ENCODE measurements around the gene PIK3CA. TPM values are rescaled to one million over a fixed set of nuclear protein-coding genes. Genes with fewer than 3 reads are reported as not detected.

Gene PIK3CA
- total and polyA plus RNA-seq, 10 of the 15 experiments (the other 5 are each of a cell fraction or from before 2014, with no cell fraction given) = 3.0 to 18.6 (median 9.0) TPM

- no peak for TF ChIP-seq RFX5 (IDR thresholded peaks at IDR 0.05; ENCODE audit: low read depth, low read length)
- no peak for TF ChIP-seq CTCF (IDR thresholded peaks at IDR 0.05 in 2 of 3, conservative IDR thresholded peaks at IDR 0.05 in 1 of 3; ENCODE audit: control insufficient read depth in 2 of 3, extremely low read depth in 1 of 3, insufficient read depth in 1 of 3, low read depth in 3 of 3, low read length in 3 of 3)
- TF ChIP-seq SIX5 (IDR thresholded peaks at IDR 0.05; ENCODE audit: low read depth, low read length, severe bottlenecking) = no peak
- TF ChIP-seq RUNX3 (IDR thresholded peaks at IDR 0.05; ENCODE audit: low read length) = 0 out of 2 replicates have a peak, but pooled peaks have one; percentile 28
- no peak for TF ChIP-seq NFXL1 (IDR thresholded peaks at IDR 0.05; ENCODE audit: borderline replicate concordance)
- no peak for TF ChIP-seq CEBPB (IDR thresholded peaks at IDR 0.05; ENCODE audit: borderline replicate concordance in 1 of 2, low read depth in 2 of 2, low read length in 2 of 2)
- no peak for TF ChIP-seq RAD21 (IDR thresholded peaks at IDR 0.05; ENCODE audit: insufficient read depth, low read depth, low read length)
- TF ChIP-seq SIN3A (IDR thresholded peaks at IDR 0.05; ENCODE audit: low read depth, low read length) = peak; percentile 26; the same call in 1 of the 2 replicates
- peak; percentile 10; the same call in 1 of the 2 replicates for TF ChIP-seq EED (IDR thresholded peaks at IDR 0.05; ENCODE audit: low read depth)
- TF ChIP-seq POLR2A (IDR thresholded peaks at IDR 0.05; ENCODE audit: low read depth, low read length) = peak; percentile 61
- TF ChIP-seq, protein P1, sequence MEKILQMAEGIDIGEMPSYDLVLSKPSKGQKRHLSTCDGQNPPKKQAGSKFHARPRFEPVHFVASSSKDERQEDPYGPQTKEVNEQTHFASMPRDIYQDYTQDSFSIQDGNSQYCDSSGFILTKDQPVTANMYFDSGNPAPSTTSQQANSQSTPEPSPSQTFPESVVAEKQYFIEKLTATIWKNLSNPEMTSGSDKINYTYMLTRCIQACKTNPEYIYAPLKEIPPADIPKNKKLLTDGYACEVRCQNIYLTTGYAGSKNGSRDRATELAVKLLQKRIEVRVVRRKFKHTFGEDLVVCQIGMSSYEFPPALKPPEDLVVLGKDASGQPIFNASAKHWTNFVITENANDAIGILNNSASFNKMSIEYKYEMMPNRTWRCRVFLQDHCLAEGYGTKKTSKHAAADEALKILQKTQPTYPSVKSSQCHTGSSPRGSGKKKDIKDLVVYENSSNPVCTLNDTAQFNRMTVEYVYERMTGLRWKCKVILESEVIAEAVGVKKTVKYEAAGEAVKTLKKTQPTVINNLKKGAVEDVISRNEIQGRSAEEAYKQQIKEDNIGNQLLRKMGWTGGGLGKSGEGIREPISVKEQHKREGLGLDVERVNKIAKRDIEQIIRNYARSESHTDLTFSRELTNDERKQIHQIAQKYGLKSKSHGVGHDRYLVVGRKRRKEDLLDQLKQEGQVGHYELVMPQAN (conservative IDR thresholded peaks at IDR 0.05) = 0 out of 2 replicates have a peak, but pooled peaks have one; percentile 35
- no peak for TF ChIP-seq ASH2L (IDR thresholded peaks at IDR 0.05; ENCODE audit: borderline replicate concordance, low read depth)
- TF ChIP-seq HDGF (IDR thresholded peaks at IDR 0.05) = no peak
- no peak for TF ChIP-seq NBN (IDR thresholded peaks at IDR 0.05)
- 0 out of 2 replicates have a peak, but pooled peaks have one; percentile 12 for TF ChIP-seq SPI1 (IDR thresholded peaks at IDR 0.05; ENCODE audit: borderline replicate concordance, insufficient read depth, low read depth, low read length)
- TF ChIP-seq LARP7 (IDR thresholded peaks at IDR 0.05) = peak; percentile 97
- TF ChIP-seq ATF7 (IDR thresholded peaks at IDR 0.05; ENCODE audit: low read depth) = no peak
- no peak for TF ChIP-seq MYC (IDR thresholded peaks at IDR 0.05; ENCODE audit: insufficient read depth, insufficient read length, insufficient replicate concordance, low read length, severe bottlenecking)
These were observed 654 bp downstream of the PIK3CA start (continued) for GRCh38 chr3:179148616-179149405.

Measured in GM12878 (cell line).